H1 (cell line): ENCODE measurements around the gene RNF145. TPM values are rescaled to one million over a fixed set of nuclear protein-coding genes. Genes with fewer than 3 reads are reported as not detected.

Source experiments
- CTCF ChIA-PET: fragments of 300-600 bp; sonication (Branson Sonifier 250); formaldehyde crosslinking; loops from one replicate; lab custom pipeline; 2021; ENCODE audit not compliant: partially characterized antibody; lab: Charles Lee
- POLR2A ChIA-PET: fragments of 300-600 bp; sonication (Branson Sonifier 250); formaldehyde crosslinking; loops from one replicate; lab custom pipeline; 2021; ENCODE audit warnings: inconsistent platforms; ENCODE audit not compliant: partially characterized antibody; lab: Charles Lee
- DNase-seq, 2 experiments: peaks; one replicate each; pipeline versions ENCODE4 v3.0.0 to v3.0.0-alpha.2; 2010 to 2022; ENCODE audit warnings: low spot score in 2 of 2, low read depth in 1 of 2, mixed read lengths in 1 of 2
- FAIRE-seq: peaks from 2 replicates; lab custom pipeline; 2011; peaks lifted over from hg19 to GRCh38; lab: Jason Lieb, UNC
- H2AFZ ChIP-seq: 2 replicates; pipeline ENCODE4 v1.8.1; 2012; ENCODE audit warnings: low read length, inconsistent platforms
- H2AK5ac ChIP-seq: 2 replicates; pipeline ENCODE4 v1.6.1; 2013; ENCODE audit warnings: low read depth, low read length
- H2BK120ac ChIP-seq: replicated peaks from 2 replicates; pipeline ENCODE3; 2013; ENCODE audit warnings: low read depth, low read length, inconsistent platforms
- H2BK12ac ChIP-seq: 2 replicates; pipeline ENCODE4 v1.6.1; 2013; ENCODE audit warnings: low read depth, low read length
- H2BK15ac ChIP-seq: 2 replicates; pipeline ENCODE4 v1.6.1; 2013; ENCODE audit warnings: low read length
- H2BK20ac ChIP-seq: 2 replicates; pipeline ENCODE4 v1.6.1; 2013; ENCODE audit warnings: low read length
- H2BK5ac ChIP-seq: 2 replicates; pipeline ENCODE4 v1.6.1; 2013; ENCODE audit warnings: low read depth, low read length
- H3K14ac ChIP-seq: 2 replicates; pipeline ENCODE4 v1.6.1; 2013; ENCODE audit warnings: inconsistent platforms; ENCODE audit not compliant: insufficient read length
- H3K18ac ChIP-seq: 2 replicates; pipeline ENCODE4 v1.6.1; 2013; ENCODE audit warnings: low read length; ENCODE audit errors: extremely low read depth
- H3K23ac ChIP-seq: 2 replicates; pipeline ENCODE4 v1.6.1; 2013; ENCODE audit warnings: inconsistent platforms; ENCODE audit not compliant: insufficient read length
- H3K23me2 ChIP-seq: 2 replicates; pipeline ENCODE4 v1.6.1; 2013; ENCODE audit warnings: low read depth, low read length
- H3K27ac ChIP-seq: 2 replicates; pipeline ENCODE4 v1.6.1; 2011; ENCODE audit warnings: low read depth, low read length, inconsistent platforms
- H3K27me3 ChIP-seq, 4 experiments: replicated peaks in 1 of 4; 1 replicate in 1 of 4; 2 replicates in 3 of 4; pipeline versions ENCODE4 v1.6.1 to v1.8.1; 2011 to 2013; ENCODE audit warnings: low read length in 3 of 4, mild to moderate bottlenecking in 3 of 4, inconsistent platforms in 2 of 4, mixed read lengths in 2 of 4, moderate library complexity in 1 of 4; ENCODE audit not compliant: control insufficient read depth in 3 of 4, insufficient read depth in 3 of 4; ENCODE audit errors: extremely low read depth in 1 of 4
- H3K36me3 ChIP-seq, 4 experiments: 2 replicates each; pipeline versions ENCODE4 v1.6.1 to v1.8.1; 2011 to 2013; ENCODE audit warnings: mild to moderate bottlenecking in 4 of 4, low read length in 3 of 4, moderate library complexity in 2 of 4, control low read depth in 1 of 4, inconsistent platforms in 1 of 4; ENCODE audit not compliant: insufficient read depth in 4 of 4, control insufficient read depth in 2 of 4
- H3K4ac ChIP-seq: replicated peaks from 2 replicates; pipeline ENCODE3; 2013; ENCODE audit warnings: low read length, low read depth, mixed read lengths, inconsistent platforms; ENCODE audit not compliant: insufficient read length
- H3K4me1 ChIP-seq, 4 experiments: replicated peaks in 1 of 4; 1 replicate in 1 of 4; 2 replicates in 3 of 4; pipeline versions ENCODE4 v1.6.1 to v1.8.1; 2011 to 2013; ENCODE audit warnings: low read length in 3 of 4, inconsistent platforms in 2 of 4, mixed read lengths in 1 of 4; ENCODE audit not compliant: insufficient read depth in 4 of 4, control insufficient read depth in 3 of 4
- H3K4me2 ChIP-seq, 2 experiments: 2 replicates each; pipeline versions ENCODE4 v1.6.1 to v1.8.1; 2011 to 2013; ENCODE audit warnings: low read depth in 2 of 2, low read length in 2 of 2, control low read depth in 1 of 2, inconsistent platforms in 1 of 2, mild to moderate bottlenecking in 1 of 2; ENCODE audit not compliant: insufficient read depth in 1 of 2
- H3K4me3 ChIP-seq, 4 experiments: fragments of 200-600, 300-600 bp in 1 of 4; sonication (generic), shearing (Covaris generic), sonication (Bioruptor Twin) in 1 of 4; 2 replicates each; pipeline versions ENCODE4 v1.5.1 to v1.8.1; 2011 to 2016; ENCODE audit warnings: low read length in 4 of 4, low read depth in 3 of 4, control low read depth in 2 of 4, inconsistent platforms in 2 of 4, mild to moderate bottlenecking in 2 of 4, mixed read lengths in 1 of 4, moderate library complexity in 1 of 4; ENCODE audit not compliant: insufficient read depth in 2 of 4; ENCODE audit errors: extremely low read depth in 1 of 4
- H3K56ac ChIP-seq: replicated peaks from 2 replicates; pipeline ENCODE3; 2013; ENCODE audit warnings: low read depth, mild to moderate bottlenecking, mixed read lengths, low read length, inconsistent platforms; ENCODE audit not compliant: insufficient read length
- H3K79me1 ChIP-seq: 2 replicates; pipeline ENCODE4 v1.6.1; 2013; ENCODE audit warnings: low read depth, low read length, control low read depth
- H3K79me2 ChIP-seq, 2 experiments: 2 replicates each; pipeline versions ENCODE4 v1.6.1 to v1.8.1; 2012 to 2013; ENCODE audit warnings: low read length in 2 of 2, mild to moderate bottlenecking in 2 of 2, inconsistent platforms in 1 of 2; ENCODE audit not compliant: insufficient read depth in 2 of 2, control insufficient read depth in 1 of 2
- H3K9ac ChIP-seq, 4 experiments: replicated peaks in 1 of 4; 1 replicate in 1 of 4; 2 replicates in 3 of 4; pipeline versions ENCODE4 v1.6.1 to v1.8.1; 2011 to 2013; ENCODE audit warnings: low read depth in 3 of 4, low read length in 3 of 4, control low read depth in 2 of 4, mild to moderate bottlenecking in 2 of 4, moderate library complexity in 2 of 4, inconsistent platforms in 1 of 4; ENCODE audit errors: extremely low read depth in 1 of 4
- H3K9me3 ChIP-seq, 2 experiments: 2 replicates each; pipeline versions ENCODE4 v1.6.1 to v1.8.1; 2012 to 2013; ENCODE audit warnings: mild to moderate bottlenecking in 2 of 2, moderate library complexity in 2 of 2, control low read depth in 1 of 2, inconsistent platforms in 1 of 2, low read depth in 1 of 2, low read length in 1 of 2, mixed read lengths in 1 of 2; ENCODE audit not compliant: insufficient read depth in 2 of 2
- H4K20me1 ChIP-seq, 2 experiments: replicated peaks in 1 of 2; 2 replicates each; pipeline versions ENCODE3 to v1.8.1; 2011 to 2013; ENCODE audit warnings: inconsistent platforms in 2 of 2, low read length in 2 of 2, mild to moderate bottlenecking in 1 of 2; ENCODE audit not compliant: insufficient read depth in 2 of 2, control insufficient read depth in 1 of 2
- H4K5ac ChIP-seq: 2 replicates; pipeline ENCODE4 v1.6.1; 2013; ENCODE audit warnings: low read length, low read depth, mixed read lengths, inconsistent platforms; ENCODE audit not compliant: insufficient read length
- H4K8ac ChIP-seq: 2 replicates; pipeline ENCODE4 v1.8.0; 2013; ENCODE audit warnings: mild to moderate bottlenecking, moderate library complexity, low read length, inconsistent platforms; ENCODE audit not compliant: insufficient read depth; ENCODE audit errors: extremely low read depth
- H4K91ac ChIP-seq: replicated peaks from 2 replicates; pipeline ENCODE3; 2013; ENCODE audit warnings: low read length, mixed read lengths, inconsistent platforms; ENCODE audit not compliant: insufficient read length
- CBX5 ChIP-seq: fragments of 300-800, 300-1000 bp; sonication (generic); IDR thresholded peaks from 2 replicates; pipeline ENCODE4 v1.7.1; 2016; ENCODE audit warnings: antibody characterized with exemption, low read length, low read depth
- GTF2F1 ChIP-seq: IDR thresholded peaks from 2 replicates; pipeline ENCODE4 v1.6.1; 2012; ENCODE audit warnings: low read depth, low read length, improper control_type of control experiment, borderline replicate concordance
- KDM1A ChIP-seq: fragments of 200-600, 300-600 bp; sonication (generic); IDR thresholded peaks from 2 replicates; pipeline ENCODE4 v1.7.1; 2016; ENCODE audit warnings: mild to moderate bottlenecking, low read length, borderline replicate concordance
- KDM4A ChIP-seq: IDR thresholded peaks from one replicate; pipeline ENCODE4 v1.7.1; 2012; ENCODE audit warnings: low read depth, mild to moderate bottlenecking, moderate library complexity, low read length, inconsistent platforms; ENCODE audit not compliant: severe bottlenecking
- PHF8 ChIP-seq: fragments of 200-600 bp; sonication (generic); conservative IDR thresholded peaks from 2 replicates; pipeline ENCODE4 v1.7.1; 2012; ENCODE audit warnings: low read depth, mild to moderate bottlenecking, inconsistent platforms, low read length, moderate library complexity
- RAD21 ChIP-seq, 2 experiments: IDR thresholded peaks in 1 of 2; conservative IDR thresholded peaks in 1 of 2; 2 replicates each; pipeline ENCODE4 v1.6.1; 2011; ENCODE audit warnings: low read depth in 2 of 2, low read length in 2 of 2, improper control_type of control experiment in 1 of 2, inconsistent platforms in 1 of 2, mild to moderate bottlenecking in 1 of 2, moderate library complexity in 1 of 2
- RFX5 ChIP-seq: IDR thresholded peaks from 2 replicates; pipeline ENCODE4 v1.6.1; 2011; ENCODE audit warnings: low read depth, low read length, improper control_type of control experiment, borderline replicate concordance
- SAP30 ChIP-seq: fragments of 300-600 bp; sonication (generic); IDR thresholded peaks from 2 replicates; pipeline ENCODE4 v1.7.1; 2012; ENCODE audit warnings: low read length, moderate library complexity, mild to moderate bottlenecking, inconsistent platforms; ENCODE audit not compliant: insufficient read depth, insufficient replicate concordance
- SP1 ChIP-seq: IDR thresholded peaks from 2 replicates; pipeline ENCODE4 v1.6.1; 2011; ENCODE audit warnings: low read depth, low read length
- SP4 ChIP-seq: IDR thresholded peaks from 2 replicates; pipeline ENCODE4 v1.6.1; 2012; ENCODE audit warnings: low read length, inconsistent platforms
- polyA plus RNA-seq, 7 experiments: library from polyadenylated mRNA; depleted of rRNA in 3 of 7; stranded (reverse) in 5 of 7; unstranded in 2 of 7; fragments of >200 nt in 5 of 7; fragments of 200-250 nt in 2 of 7; gene quantifications; 1 replicate in 5 of 7; 2 replicates in 1 of 7; 4 replicates in 1 of 7; pipeline versions ENCODE4 v1.2.1 to v1.2.3, GENCODE V29; 2011 to 2013; ENCODE audit warnings: missing spikeins in 2 of 7, mixed read lengths in 2 of 7
- total RNA-seq: library from RNA; stranded (reverse); fragmentation: NEBNext Ultra II Directional; extraction: Animal tissue kit (Norgen Biotek cat#: 25700); gene quantifications from 2 replicates; pipeline ENCODE4 v1.2.1, GENCODE V29; 2021
- TF ChIP-seq, protein P1 (sequence below): IDR thresholded peaks from 2 replicates; pipeline ENCODE4 v1.6.1; 2011; ENCODE audit warnings: low read length, improper control_type of control experiment
- TF ChIP-seq, protein P2 (sequence below): IDR thresholded peaks from 2 replicates; pipeline ENCODE4 v1.6.1; 2011; ENCODE audit warnings: low read depth, mild to moderate bottlenecking, low read length; ENCODE audit not compliant: insufficient read depth

RNF145 gene
- total and polyA plus RNA-seq, 2 of the 8 experiments (the other 6 are each of a cell fraction or from before 2014, with no cell fraction given): 34.2 to 72.5 TPM

DNA sequence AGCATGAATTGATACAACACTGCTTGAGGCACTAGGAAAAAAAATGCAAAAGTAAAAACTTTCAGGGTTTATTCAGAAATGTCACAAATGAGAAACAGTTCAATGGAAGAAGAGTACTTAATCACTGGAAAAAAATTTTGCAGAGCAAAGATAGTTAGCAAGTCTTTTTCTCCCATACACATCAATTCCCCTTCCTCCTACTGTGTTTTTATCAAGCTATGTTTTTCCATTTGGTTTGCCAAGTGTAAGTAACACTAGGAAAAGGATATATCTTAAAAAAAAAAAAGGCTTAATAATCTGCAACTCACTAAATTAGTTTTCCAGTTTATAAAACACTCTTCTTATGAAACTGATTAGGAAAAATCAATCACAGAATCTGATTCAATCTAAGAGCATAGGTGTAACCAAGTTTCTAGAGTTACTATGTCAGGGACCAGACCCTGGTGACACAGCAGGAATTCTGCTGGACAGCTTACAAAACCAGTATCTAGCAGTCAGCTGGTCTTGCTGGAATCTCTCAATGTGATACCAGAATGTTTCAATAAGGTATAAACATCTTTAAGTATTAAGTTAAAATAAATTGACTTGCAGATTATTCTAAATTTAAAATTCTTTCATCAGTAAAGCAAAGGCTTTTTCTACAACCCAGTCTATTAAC, 34.7 kb downstream of the RNF145 start:
- Histone ChIP-seq H2BK15ac (no peak overlapping the region), H3K9ac (no peak overlapping the region), H2BK120ac (no peak overlapping the region), H3K23me2 (no peaks in the 10 kb centered on the region), H3K56ac (no peak overlapping the region), H3K4me1 (no peaks in the 10 kb centered on the region), H3K4ac (no peak overlapping the region), H3K79me1 (no peaks in the 10 kb centered on the region), H3K4me3 (no peak overlapping the region), H2AFZ (no peak overlapping the region), H2AK5ac (no peak overlapping the region), H3K9me3 (no peaks in the 10 kb centered on the region), H4K8ac (no peak overlapping the region), H4K91ac (no peak overlapping the region), H3K18ac (no peak overlapping the region), H3K36me3 (peaks cover 0 to 10% (median 0%) of the 10 kb centered on the region in 4 experiments; a peak in 2 of 8 replicates), H3K14ac (no peak overlapping the region), H3K4me2 (no peak overlapping the region), H4K20me1 (peaks cover 0 to 1% of the 10 kb centered on the region in 2 experiments), H3K79me2 (no peaks in the 10 kb centered on the region), H3K27me3 (no peaks in the 10 kb centered on the region), H2BK20ac (no peak overlapping the region), H4K5ac (no peak overlapping the region), H3K23ac (no peak overlapping the region), H2BK5ac (no peak overlapping the region), H2BK12ac (no peak overlapping the region), H3K27ac (no peak overlapping the region)
- CTCF ChIA-PET: interaction anchor here (0.6 to 1.2 kb wide), 2 partner anchors 18 to 451 kb away, joined by 3 read pairs; no protein-coding TSS in a partner anchor
- POLR2A ChIA-PET: no interaction called here
- FAIRE-seq (no peak), DNase-seq (no peak)
- TF ChIP-seq SP1 (no peak), CBX5 (no peak), KDM1A (no peak), SP4 (no peak), SAP30 (no peak), RFX5 (no peak), KDM4A (no peak), RAD21 (IDR thresholded peaks at IDR 0.05 in 1 of 2, conservative IDR thresholded peaks at IDR 0.05 in 1 of 2; ENCODE audit: low read depth in 2 of 2, low read length in 2 of 2) (no peak), GTF2F1 (no peak), PHF8 (no peak)
- TF ChIP-seq, protein P1, sequence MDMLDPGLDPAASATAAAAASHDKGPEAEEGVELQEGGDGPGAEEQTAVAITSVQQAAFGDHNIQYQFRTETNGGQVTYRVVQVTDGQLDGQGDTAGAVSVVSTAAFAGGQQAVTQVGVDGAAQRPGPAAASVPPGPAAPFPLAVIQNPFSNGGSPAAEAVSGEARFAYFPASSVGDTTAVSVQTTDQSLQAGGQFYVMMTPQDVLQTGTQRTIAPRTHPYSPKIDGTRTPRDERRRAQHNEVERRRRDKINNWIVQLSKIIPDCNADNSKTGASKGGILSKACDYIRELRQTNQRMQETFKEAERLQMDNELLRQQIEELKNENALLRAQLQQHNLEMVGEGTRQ: no peak
- TF ChIP-seq, protein P2, sequence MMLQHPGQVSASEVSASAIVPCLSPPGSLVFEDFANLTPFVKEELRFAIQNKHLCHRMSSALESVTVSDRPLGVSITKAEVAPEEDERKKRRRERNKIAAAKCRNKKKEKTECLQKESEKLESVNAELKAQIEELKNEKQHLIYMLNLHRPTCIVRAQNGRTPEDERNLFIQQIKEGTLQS: no peak
